Activated CD4-positive, CD25-positive, alpha-beta regulatory T cell treated with anti-CD3 and anti-CD28 coated beads, Interleukin-2, amount 50 U/mL, for 72 hours (primary cell): ENCODE measurements around the gene LITAF.

Source experiments
- DNase-seq: peaks from one replicate; pipeline ENCODE4 v3.0.0; 2021

The LITAF gene

DNA sequence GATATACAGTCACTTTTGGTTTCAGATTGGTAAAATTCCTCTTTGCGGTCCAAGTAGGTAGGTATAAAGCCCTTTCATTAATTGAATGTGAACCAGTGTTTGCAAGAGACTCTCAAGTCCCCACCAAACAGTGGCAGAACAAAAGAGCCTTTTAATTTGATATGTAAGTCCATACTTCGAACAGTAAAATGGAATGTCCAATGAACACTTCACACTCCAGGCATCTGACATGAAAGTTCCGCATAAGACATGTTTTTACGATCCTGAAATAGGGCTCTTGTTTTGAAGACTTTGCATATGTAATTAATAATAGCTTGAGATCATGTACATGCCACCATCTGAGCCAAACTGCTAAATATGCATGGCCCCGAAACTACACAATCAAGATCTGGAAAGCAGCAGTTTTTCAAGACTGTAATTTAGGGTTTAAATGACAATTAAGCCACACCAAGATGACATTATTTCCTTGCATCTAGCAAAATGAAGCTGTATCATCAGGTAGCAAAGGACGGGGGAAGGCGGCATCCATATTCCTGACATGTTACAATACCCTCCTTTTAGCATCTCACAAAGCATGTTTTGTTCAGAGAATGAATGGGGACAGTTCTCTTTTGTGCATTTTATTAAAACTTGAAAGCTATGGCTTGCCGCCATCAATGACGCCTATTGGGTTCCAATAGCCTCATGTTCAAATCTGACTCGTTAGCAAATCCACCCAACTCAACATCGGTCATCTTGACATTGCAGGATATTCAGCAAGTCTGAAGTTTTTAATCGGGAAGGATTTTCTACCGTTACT is 39.4 kb downstream of the LITAF start:
- no peak for DNase-seq

GRCh38 chr16:11546608-11547061 is 40.1 kb downstream of the LITAF start:
- DNase-seq: no peak

GRCh38 chr16:11543661-11544393 is 42.9 kb downstream of the LITAF start:
- DNase-seq: no peak

GRCh38 chr16:11542069-11542744 is 44.5 kb downstream of the LITAF start:
- no peak for DNase-seq

- no peak for DNase-seq
These were observed 47.1 kb downstream of the LITAF start for GRCh38 chr16:11539641-11540050.

- DNase-seq: no peak
These were observed 47.8 kb downstream of the LITAF start for GRCh38 chr16:11538880-11539279.

DNA sequence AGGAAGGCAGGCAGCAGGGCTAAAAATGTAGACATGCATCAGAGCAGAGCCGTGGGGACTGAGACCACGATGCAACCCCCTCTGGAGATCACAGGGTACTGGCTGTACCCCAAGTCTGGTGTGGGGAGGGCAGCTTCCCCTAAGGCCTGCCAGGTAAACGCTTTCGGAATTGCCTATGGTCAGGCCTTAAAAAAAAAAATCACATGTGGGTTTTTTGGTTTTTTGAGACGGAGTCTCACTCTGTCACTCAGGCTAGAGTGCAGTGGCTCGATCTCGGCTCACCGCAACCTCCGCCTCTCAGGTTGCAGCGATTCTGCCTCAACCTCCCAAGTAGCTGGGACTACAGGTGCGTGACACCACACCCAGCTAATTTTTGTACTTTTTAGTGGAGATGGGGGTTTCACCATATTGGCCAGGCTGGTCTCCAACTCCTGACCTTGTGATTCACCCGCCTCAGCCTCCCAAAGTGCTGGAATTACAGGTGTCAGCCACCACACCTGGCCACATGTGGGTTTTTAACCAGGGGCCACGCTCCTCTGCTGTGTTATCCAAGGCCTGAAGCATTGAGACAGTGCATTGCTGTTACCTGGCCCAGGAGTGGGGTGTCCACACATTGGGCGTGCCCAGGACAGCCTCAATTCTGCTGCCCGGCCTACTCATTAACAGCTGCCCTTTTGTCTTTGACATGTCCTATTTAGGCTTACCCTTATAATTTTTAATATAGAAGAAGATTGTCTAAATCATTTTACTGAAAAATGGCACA is 50.4 kb downstream of the LITAF start:
- no peak for DNase-seq

GRCh38 chr16:11535494-11535893 is 51.2 kb downstream of the LITAF start:
- DNase-seq: no peak

- DNase-seq: no peak
These were observed 52.5 kb downstream of the LITAF start for GRCh38 chr16:11534262-11534661.

DNA sequence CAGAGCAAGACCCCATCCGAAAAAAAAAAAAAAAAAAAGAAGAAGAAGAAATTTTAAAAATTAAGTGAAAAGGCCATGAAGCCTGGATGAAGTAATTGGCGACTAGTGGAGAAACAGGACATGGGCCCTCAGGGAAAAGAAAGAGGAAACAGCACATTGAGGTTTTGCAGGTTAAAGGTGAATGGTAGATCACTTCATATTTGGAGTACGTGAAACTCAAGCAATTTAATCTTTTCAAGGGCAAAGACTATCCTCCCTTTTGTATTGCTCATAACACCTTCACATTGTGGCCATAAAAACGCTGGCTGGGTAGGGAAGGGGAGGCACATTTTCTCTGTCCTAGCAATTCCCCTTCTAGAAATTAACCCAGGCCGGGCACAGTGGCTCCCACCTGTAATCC is 53.1 kb downstream of the LITAF start:
- DNase-seq: no peak

DNA sequence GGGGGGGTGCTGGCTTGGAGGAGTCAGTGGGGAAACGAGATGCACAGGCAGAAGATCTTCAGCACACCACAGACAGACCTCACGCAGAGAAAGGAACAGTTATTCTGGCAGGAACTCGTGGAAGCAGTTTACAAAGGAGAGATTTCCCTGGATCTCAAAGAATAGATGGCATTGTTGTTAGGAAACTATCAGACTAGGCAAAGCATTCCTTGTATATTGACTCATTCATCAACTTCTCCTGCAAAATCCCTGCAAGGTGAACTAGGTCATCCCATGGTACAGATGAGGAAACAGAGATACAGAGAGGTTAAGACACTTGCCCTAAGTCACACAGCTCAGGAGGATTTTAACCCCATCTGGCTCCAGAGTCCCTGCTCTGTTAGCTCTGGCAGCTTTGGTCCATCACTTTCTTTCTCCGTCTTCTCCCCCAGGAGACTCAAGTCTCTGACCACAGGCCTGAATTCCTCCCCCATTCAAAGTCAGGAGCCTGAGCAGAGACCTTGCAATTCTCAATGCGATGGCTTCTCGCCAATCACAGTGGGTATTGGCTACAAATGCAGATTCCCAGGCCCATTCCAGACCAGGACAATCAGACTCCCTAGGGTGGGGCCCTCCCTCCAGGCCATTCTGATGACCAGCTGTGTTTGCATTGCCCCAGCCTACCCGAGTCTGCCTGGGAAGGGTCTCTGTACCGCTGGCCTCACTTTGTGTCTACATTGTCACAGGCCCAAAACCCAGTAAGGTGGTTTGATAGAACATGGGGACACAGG is 56.4 kb downstream of the LITAF start:
- DNase-seq: no peak

DNA sequence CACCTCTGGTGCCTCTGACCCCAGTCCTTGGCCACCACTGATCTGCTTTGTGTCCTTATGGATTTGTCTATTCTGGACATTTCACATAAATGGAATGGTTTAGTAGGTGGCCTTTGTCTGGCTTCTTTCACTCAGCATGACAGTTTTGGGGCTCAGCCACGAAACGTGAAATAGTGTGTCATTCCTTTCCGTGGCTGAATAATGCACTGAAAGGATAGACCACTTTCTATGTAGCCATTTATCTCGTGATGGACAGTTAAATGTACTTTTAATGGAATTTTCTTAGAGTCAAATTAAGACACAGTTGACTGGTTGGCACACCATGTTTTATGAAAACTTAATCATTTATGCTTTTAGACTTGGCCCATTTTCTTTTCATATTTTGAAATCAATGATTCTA is 57.4 kb downstream of the LITAF start:
- DNase-seq: no peak

DNA sequence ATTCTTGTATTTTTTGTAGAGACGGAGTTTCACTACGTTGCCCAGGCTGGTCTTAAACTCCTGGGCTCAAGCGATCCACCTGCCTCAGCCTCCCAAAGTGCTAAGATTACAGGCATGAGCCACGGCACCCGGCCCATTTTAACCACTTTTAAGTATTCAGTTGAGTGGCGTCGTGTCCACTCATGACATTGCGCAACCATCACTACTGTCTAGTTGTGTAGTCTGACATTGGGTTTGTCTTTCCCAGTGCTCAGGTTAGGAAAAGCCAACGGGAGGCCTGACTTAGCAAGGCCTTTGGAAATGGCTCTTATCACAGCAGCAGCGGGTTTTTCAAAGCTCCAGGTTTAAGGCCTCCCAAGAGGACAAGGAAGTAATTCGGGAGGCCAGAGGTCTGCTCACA is 58.7 kb downstream of the LITAF start:
- no peak for DNase-seq

GRCh38 chr16:11526655-11527350 is 59.9 kb downstream of the LITAF start:
- no peak for DNase-seq

GRCh38 chr16:11524098-11524760 is 62.5 kb downstream of the LITAF start:
- no peak for DNase-seq

DNA sequence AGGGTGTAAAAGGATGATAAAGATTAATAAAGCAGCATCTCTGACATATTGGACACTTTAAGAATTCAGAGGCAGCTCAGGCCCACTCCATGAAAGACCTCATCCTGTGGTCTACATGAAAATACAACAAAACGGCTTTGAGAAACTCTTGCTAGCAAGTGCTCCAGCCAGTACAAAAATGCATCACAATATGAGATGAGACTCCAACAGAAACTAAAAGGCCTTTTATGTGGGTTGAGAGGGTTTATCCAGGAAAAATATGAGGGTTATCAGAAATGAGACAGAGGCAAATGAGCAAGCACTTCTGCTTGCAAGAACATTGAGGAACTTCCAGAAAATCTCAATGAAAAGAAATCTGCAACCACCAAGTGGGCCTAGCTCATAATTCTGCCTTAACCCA is 65.7 kb downstream of the LITAF start:
- no peak for DNase-seq

DNA sequence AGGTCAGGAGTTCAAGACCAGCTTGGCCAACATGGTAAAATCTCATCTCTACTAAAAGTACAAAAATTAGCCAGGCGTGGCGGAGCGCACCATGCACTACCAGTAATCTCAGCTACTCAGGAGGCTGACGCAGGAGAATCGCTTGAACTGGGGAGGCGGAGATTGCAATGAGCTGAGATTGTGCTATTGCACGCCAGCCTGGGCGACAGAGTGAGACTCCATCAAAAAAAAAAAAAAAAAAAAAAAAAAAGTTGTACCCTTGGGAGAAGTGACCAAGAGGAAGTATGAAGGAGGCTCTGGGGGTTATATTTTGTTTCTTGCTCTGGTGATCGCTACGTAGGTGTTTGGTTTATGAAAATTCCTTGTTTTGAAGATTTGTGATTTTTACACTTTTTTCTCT is 66.3 kb downstream of the LITAF start:
- no peak for DNase-seq

GRCh38 chr16:11517961-11518360 is 68.8 kb downstream of the LITAF start:
- DNase-seq: no peak

- no peak for DNase-seq
These were observed 70.9 kb downstream of the LITAF start for GRCh38 chr16:11515540-11516430.

- DNase-seq: no peak
These were observed 72.4 kb downstream of the LITAF start for GRCh38 chr16:11514283-11514682.
